Measurements from ENCODE around the gene C16orf89. TPM values are rescaled to one million over a fixed set of nuclear protein-coding genes. Genes with fewer than 3 reads are reported as not detected.

C16orf89 gene
- total RNA-seq, 1 experiment from 2014 or later = 0.49 TPM

- Histone ChIP-seq H4K20me1 (ENCODE audit: insufficient read depth) (no peaks in the 10 kb centered on the region), H3K9me3 (ENCODE audit: control insufficient read depth in 1 of 2, insufficient read depth in 1 of 2, low read depth in 1 of 2, low read length in 2 of 2) (no peaks in the 10 kb centered on the region), H3K27me3 (ENCODE audit: insufficient read depth, low read length) (no peaks in the 10 kb centered on the region), H3K9ac (ENCODE audit: low read length) (no peak overlapping the region), H3K27ac (ENCODE audit: low read depth, low read length) (no peak overlapping the region), H3K4me3 (replicated peaks in 1 of 2; ENCODE audit: low read depth in 1 of 2, low read length in 2 of 2) (no peak overlapping the region), H3K79me2 (ENCODE audit: insufficient read depth, low read length) (no peaks in the 10 kb centered on the region), H2AFZ (ENCODE audit: low read depth, low read length, poor library complexity, severe bottlenecking) (no peak overlapping the region), H3K4me2 (ENCODE audit: low read length) (no peak overlapping the region), H3K9me2 (ENCODE audit: insufficient read depth) (no peaks in the 10 kb centered on the region), H3K36me3 (ENCODE audit: control insufficient read depth in 1 of 2, insufficient read depth in 2 of 2, low read length in 2 of 2) (no peaks in the 10 kb centered on the region), H3K4me1 (ENCODE audit: control insufficient read depth in 1 of 2, insufficient read depth in 2 of 2, low read length in 2 of 2) (no peaks in the 10 kb centered on the region)
- RAD21 ChIA-PET (ENCODE audit: low non-redundant PET in 1 of 2, low total read pairs in 2 of 2, uncharacterized antibody in 2 of 2, unreplicated experiment in 2 of 2) = no interaction called here
- TF ChIP-seq EZH2 (IDR thresholded peaks at IDR 0.05) (no peak), POLR2AphosphoS5 (IDR thresholded peaks at IDR 0.05; ENCODE audit: low read depth, low read length) (no peak), MAX (IDR thresholded peaks at IDR 0.05) (no peak), ZBTB33 (IDR thresholded peaks at IDR 0.05; ENCODE audit: extremely low read depth, insufficient replicate concordance, low read length) (no peak), TCF7L2 (IDR thresholded peaks at IDR 0.05; ENCODE audit: borderline replicate concordance, extremely low read depth, insufficient read depth, insufficient read length) (no peak), ATF3 (IDR thresholded peaks at IDR 0.05) (no peak), CTCF (IDR thresholded peaks at IDR 0.05 in 2 of 3, conservative IDR thresholded peaks at IDR 0.05 in 1 of 3; ENCODE audit: borderline replicate concordance in 1 of 3, insufficient read depth in 1 of 3, low read depth in 2 of 3, low read length in 2 of 3) (no peak), SP1 (IDR thresholded peaks at IDR 0.05; ENCODE audit: low read depth) (no peak), POLR2A (IDR thresholded peaks at IDR 0.05; ENCODE audit: borderline replicate concordance, extremely low read depth, insufficient read depth, insufficient read length) (no peak), EGR1 (IDR thresholded peaks at IDR 0.05; ENCODE audit: low read depth) (no peak), YY1 (IDR thresholded peaks at IDR 0.05; ENCODE audit: extremely low read depth, insufficient replicate concordance, low read depth, low read length) (no peak), EZH2phosphoT487 (IDR thresholded peaks at IDR 0.05; ENCODE audit: borderline replicate concordance) (no peak), RAD21 (IDR thresholded peaks at IDR 0.05; ENCODE audit: low read depth) (no peak), ZFX (IDR thresholded peaks at IDR 0.05) (no peak), SRF (IDR thresholded peaks at IDR 0.05; ENCODE audit: low read depth) (no peak), CBX3 (IDR thresholded peaks at IDR 0.05; ENCODE audit: low read depth) (no peak)
- DNase-seq (ENCODE audit: low read depth, low spot score) (no peak), ATAC-seq (no peak)
- POLR2A ChIA-PET = interaction anchor here (0.7 kb wide), 1 partner anchor 397 kb away, joined by 5 read pairs; no protein-coding TSS in a partner anchor
- CTCF ChIA-PET = no interaction called here
- BruUV-seq (replicated peaks) = no TSS peak
- intact Hi-C loops (cut with micrococcal nuclease) = no loop called here
Measured at GRCh38 chr16:5010576-5011329, 55.0 kb downstream of the C16orf89 start.
